NCI-H2029 (cell line): Measurements from ENCODE around the gene LBH.

Experiments
- DNase-seq: peaks from one replicate; lab custom pipeline; 2025; lab: John Stamatoyannopoulos, UW

The LBH gene

DNA sequence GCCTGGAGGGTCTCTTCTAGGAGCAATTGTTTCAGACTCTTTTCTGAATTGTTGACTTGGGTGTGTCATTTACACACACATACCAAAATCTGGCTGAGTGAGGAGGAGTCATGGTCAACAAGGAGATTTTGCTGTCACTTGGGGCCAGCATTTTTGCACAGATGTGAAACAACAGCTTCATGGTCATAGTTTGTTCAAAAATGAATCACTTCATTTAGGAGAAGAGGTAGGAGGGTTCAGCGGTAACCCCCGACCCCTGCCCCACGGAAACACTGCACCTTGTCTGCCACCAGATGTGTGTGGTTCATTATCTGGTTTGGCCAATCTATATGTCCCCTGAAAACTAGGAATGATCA lies 42.2 kb downstream of the LBH start:
- no peak for DNase-seq

DNA sequence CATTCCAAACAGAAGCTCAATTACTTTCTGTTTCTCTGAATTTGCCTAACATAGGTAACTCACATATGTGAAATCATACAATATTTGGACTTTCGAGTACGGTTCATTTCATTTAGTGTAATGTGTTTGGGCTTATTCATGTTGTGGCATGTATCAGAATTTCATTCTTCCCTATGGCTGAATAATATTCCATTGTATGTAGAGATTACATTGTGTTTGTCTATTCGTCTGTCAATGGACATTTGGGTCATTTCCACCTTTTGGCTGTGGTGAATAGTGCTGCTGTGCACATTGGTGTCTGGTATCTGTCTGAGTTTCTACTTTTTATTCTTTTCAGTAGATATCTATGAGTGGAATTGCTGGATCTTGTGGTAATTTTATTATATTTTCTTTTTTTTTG lies 43.9 kb downstream of the LBH start:
- DNase-seq = no peak

DNA sequence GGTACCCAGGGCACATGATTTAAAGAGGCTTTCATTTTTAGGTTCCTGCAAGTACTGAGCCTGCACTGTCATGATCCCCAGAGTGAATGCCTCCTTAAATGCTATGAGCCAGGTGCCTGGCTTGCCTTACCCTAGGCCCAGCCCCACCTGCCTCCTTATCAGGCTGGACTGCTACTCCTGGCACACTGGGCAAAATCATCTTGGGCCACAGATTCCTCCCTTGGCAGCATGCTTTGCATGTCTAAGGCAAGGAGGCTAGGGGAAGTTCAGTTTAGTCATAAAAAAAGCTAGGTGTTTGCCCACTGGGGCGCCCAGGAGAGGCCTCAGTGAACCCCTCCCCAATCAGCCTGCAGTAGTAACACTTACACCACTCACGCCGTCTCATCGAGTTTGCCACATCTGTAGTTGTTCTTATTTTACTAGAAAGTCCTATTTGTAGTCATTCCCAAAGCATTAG lies 45.1 kb downstream of the LBH start:
- no peak for DNase-seq

DNA sequence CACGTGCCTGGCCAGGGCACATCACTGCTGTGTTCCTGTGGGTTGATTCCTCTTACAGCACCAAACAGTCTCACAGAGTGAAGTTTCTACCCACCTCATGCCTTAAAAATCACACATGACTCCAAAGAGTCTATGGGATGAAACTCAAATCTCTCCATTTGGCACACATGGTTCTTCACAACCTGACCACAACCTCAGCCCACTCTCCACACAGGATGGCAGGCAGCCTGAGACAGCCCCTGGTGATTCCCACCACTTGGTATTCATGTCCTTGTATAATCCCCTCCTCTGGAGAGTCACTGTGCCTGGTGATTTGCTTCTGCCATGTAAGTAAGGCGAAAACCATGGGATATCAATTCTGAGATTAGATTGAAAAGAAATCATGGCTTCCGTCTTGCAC lies 46.2 kb downstream of the LBH start:
- DNase-seq = no peak

DNA sequence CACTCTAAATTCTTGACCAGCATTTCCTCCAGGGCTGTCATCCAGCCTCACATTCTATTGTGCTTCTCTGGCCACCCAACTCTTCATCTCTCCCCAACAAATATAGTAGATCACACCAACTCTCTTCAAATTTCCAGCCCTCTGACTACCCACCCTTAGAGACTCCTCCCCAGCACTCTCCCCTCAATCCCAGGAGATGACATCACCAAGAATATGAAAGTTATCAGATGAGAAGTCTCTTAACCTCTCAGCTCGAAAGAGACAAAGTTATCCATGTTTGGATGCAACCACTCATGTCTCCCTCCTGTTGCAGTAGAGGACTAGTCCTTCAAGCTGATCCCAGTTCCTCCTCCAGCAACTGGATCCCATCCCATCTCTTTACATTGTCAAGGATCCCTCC lies 47.1 kb downstream of the LBH start:
- DNase-seq = no peak

GRCh38 chr2:30280596-30281434 lies 49.5 kb downstream of the LBH start:
- DNase-seq = no peak

- DNase-seq = no peak
These were observed 50.7 kb downstream of the LBH start for GRCh38 chr2:30282081-30282480.

GRCh38 chr2:30282721-30283120 lies 51.4 kb downstream of the LBH start:
- DNase-seq = no peak

DNA sequence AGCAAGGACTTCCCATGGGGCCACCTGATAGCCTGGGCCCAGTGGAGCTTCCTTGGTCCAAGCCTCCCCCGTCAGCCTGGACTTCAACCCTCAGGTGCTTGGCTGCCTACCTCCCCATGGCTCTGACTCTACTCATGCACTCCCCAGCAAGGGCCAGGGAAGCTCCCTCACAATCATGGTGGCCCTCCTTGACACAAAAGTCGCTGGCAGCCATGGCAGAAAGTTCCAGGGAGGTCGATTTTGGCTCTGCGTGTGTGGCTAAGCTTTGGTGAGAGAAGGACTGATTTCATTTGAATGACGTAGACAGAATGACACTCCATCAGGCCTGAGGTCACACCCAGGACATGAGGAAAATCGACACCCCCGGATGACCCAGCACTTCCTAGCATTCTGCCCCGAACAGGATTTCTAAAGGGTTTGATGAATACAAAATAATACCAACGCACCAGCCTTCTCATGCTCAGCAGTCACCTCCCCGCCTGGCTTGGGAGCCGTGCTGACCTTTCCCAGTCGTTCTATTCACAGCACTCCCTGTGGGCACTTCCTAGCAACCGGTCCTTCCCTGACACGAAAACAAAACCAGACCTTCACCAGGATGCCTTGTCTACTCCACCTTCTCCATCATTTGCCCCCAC lies 52.7 kb downstream of the LBH start:
- no peak for DNase-seq

DNA sequence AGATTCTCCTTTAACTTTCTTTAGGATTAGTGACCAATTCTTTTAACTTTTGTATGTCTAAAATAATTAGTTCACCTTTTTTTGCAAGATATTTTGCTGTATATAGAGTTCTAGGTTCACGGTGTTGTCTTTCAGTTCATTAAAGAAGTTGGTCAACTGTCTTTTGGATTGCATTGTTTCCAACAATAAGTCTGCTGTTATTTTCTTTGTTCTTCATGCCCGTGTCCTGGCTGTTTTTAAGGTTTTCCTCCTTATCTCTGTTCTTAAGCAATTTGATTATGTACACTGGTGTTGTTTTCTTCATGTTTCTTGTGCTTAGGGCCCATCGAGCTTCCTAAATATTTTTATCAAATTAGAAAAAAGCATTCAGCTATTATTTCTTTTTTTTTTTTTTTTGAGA lies 54.4 kb downstream of the LBH start:
- DNase-seq = no peak

GRCh38 chr2:30287190-30287840 lies 56.0 kb downstream of the LBH start:
- no peak for DNase-seq

GRCh38 chr2:30287857-30288513 lies 56.7 kb downstream of the LBH start:
- DNase-seq = no peak

DNA sequence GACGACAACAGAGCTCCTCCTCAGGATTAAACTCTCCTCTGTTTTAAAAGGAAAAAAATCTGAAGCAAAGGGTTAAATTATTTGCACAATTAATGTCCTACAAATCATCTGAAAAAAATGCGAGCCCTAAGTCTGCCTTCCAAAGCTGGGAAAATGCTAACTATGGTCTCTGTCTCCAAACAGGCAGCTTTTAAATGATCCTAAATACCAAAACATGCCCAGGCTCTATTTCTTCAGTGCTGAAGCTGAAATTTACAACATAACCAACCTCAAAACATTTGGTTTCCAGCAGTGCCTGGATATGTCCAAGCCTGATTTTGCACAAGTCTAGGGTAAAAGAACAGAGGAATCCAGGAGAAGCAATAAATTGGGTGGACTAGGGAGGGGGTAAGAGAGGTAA lies 57.2 kb downstream of the LBH start:
- DNase-seq = no peak

DNA sequence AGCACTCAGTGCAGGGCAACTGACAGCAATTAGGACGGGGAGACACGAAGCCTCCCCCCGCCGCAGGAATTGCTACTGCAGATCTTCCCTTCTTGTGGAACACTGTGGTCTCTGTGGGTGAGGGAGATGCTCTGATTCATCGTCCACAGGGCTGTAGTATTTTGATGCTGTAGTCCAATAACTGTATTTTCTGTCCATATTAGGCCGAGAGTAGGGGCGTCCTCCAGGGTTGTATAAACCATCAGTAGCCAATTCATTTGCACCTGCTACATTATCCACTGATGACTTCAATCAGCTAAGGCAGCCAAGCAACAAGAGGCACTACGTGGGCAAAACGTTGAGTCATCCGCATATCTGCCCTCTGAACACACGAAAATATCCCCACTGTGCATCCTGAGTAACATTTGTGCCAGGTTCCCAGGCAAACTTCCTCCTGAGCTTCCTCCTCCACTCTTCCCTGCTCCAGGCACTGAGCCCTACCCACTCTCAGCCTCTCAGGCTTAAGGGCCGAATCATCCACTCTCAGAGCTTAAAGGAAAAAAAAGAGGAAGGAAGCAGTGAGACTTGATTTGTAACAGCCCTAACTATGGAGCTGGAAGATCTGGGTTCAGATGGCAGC lies 62.1 kb downstream of the LBH start:
- DNase-seq = peak; percentile 74

- DNase-seq = no peak
These were observed 62.8 kb downstream of the LBH start for GRCh38 chr2:30294133-30294532.

GRCh38 chr2:30296496-30296895 lies 65.2 kb downstream of the LBH start:
- no peak for DNase-seq

- no peak for DNase-seq
These were observed 67.0 kb downstream of the LBH start for GRCh38 chr2:30298302-30298701.

DNA sequence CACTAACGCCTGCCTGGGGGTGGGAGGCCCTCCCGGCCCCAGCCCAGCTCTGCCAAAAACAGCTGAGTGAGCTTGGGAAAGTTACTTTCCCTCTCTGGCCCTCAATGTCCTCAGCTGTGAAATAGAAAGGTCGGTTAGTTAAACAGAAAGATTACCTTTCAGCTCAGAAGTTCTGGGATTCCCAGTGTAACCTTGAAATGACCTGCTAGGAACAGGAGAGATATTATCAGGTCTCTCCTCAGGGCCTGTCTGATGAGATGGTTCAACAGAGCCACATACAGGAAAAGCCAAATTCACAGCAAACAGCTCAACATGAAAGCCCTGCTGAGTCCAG lies 68.8 kb downstream of the LBH start:
- DNase-seq = no peak

GRCh38 chr2:30300456-30301221 lies 69.3 kb downstream of the LBH start:
- DNase-seq = no peak

DNA sequence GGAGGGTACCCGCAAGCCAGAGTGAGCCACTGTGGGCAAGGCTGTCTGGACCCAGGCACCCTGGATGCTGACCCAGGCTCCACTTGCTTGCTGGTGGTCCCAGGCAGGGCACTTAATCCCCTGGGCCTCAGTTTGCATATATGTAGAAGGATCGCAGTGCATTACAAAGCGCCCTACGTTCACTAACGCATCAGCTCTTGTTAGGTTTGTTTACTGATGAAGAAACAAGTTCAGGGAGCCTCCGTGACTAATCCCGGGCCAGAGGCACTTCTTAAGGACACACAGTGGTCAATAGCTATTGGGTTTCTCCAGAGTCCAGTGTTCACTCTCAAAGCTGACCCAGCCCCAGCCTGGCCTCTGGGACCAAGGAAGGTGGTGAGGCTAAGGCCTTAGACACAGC lies 70.2 kb downstream of the LBH start:
- no peak for DNase-seq

DNA sequence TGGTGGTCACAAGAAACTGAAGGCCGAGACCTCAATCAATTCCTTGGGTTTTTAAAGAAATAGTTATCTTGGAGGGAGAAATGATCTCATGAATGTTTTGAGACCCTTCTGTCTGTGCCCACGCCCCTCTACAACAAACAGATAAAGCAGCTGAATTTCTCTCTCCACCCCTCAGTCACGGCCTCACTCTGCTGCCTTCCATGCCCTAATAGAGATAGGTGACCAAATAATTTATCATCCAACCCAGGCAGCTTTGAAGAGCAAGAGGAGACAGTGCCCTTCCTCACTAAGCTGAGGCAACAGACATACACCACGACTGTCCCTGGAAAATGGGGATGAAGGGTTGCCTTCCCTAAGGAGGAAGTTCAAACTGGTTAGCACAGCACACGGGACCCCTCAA lies 71.2 kb downstream of the LBH start:
- no peak for DNase-seq

GRCh38 chr2:30303095-30303494 lies 71.8 kb downstream of the LBH start:
- DNase-seq = no peak
